GM21423 (cell line): Measurements from ENCODE around the gene SLAMF8.
A peak's percentile ranks its signal among the peaks of the same experiment; 100 is the strongest.

ENCODE experiments used
- ATAC-seq: cut with Tn5 transposase; IDR thresholded peaks from one replicate; pipeline ENCODE4 v1.9.1; 2021; ENCODE audit warnings: mild to moderate bottlenecking, moderate library complexity; ENCODE audit not compliant: unreplicated experiment

The SLAMF8 gene

DNA sequence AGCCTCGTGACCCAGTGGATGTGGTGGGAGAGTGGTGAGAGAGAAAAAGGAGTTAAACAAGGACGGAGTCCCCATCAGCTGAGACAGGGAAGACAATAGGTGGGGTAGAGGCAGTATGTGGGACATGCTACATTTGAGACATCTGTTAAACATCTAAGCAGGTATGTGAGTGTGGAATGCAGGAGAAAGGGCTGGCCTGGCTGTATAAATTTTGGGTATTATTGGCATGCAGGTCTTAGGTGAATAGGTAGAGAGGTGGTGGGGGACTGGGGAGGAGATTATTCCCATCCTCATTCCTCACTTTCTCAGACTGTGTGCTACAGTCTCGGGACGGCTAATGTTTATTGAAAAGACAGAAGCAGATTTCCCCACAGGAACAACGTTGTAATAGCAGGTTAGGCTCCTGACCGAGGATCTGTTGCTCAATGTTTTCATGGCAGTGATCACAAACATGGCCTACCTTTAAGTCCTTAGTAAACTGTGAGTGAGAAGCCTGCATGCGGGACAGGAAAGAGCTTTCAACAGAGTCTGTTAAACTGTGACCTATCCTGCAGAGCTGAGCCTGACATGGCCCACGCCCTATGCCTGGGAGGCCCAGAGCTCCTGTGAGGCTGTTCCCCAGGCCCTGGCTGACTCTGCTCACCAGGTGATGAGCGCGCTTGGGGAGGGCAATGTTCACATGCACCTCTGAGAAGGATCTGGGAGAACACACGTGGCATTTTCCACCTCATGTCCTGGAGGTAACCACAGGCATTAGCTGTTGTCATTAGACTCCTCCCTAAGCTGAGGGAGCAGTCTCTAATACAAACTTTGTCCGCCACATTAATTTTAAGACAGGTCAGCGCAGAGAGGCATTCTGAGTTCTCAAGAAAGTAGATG, 19.3 kb downstream of the SLAMF8 start:
- ATAC-seq, result no peak

DNA sequence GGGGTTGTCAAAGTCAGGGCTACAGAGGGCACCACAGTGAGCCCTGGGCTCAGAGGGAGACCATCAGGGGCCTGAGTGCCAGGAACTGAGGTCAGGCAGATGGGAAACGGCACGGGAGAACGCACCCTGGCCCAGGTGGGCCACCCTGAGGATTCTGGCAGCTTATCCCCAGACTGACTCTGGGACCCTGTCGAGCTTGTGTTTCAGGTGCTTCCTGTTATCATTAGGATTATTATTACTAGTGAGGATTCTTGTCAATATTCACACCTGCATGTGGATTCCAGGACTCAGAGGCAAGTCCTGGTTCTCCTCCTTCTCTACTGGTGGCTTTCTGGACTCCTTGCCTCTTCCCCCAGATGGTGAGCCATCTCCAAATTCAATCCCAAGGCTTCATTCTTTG, 20.6 kb downstream of the SLAMF8 start:
- no peak for ATAC-seq

DNA sequence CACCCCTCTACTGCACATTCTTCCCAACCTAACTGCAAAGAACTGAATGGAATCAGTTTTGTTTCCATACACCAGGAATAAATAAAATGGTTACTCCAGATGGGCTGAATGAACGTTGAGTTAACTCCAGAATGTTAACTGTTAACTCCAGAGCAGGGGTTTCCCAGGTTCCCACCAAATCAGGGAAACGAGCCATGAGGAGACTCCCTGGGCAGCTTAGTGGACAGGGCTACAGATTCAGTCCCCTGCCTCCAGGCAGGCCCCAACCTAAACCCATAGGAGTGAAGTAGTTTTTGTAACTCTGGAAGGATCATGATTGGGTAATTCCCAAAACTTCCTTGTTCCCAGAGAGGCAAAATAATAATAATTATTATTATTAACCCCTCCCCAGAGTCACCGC, 21.7 kb downstream of the SLAMF8 start:
- ATAC-seq, result no peak

- no peak for ATAC-seq
Measured at GRCh38 chr1:159849626-159850366, 23.1 kb downstream of the SLAMF8 start.

GRCh38 chr1:159851407-159851806, 24.7 kb downstream of the SLAMF8 start:
- ATAC-seq, result no peak

GRCh38 chr1:159853417-159854115, 26.9 kb downstream of the SLAMF8 start:
- no peak for ATAC-seq

DNA sequence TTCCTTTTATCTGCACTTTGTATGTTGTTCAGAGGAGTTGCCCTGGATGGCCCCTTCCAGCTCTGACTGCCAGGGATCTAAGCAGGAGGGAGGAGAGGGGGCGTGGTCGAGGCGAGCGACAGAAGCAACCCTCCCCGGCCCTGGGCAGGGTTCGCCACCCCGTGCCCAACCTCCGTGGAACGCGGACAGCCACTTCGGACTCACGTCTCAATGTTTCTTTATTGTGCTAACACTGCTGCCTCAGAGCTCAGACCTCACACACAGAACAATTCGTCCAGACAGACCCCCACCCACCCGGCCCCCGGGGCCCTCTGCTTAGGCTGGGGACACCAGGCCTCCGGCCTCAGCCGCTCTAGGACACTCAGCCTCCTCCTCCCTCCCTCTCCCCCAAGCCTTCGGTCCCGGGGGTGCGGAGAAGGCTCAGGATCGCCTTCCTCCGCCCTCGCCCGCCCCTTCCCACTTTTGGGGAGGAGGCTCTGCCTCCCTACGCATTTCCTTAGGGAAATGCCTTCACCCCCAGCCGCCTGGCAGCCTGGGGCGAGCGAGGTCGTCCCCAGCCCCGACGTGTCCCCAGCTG, 27.5 kb downstream of the SLAMF8 start:
- no peak for ATAC-seq

DNA sequence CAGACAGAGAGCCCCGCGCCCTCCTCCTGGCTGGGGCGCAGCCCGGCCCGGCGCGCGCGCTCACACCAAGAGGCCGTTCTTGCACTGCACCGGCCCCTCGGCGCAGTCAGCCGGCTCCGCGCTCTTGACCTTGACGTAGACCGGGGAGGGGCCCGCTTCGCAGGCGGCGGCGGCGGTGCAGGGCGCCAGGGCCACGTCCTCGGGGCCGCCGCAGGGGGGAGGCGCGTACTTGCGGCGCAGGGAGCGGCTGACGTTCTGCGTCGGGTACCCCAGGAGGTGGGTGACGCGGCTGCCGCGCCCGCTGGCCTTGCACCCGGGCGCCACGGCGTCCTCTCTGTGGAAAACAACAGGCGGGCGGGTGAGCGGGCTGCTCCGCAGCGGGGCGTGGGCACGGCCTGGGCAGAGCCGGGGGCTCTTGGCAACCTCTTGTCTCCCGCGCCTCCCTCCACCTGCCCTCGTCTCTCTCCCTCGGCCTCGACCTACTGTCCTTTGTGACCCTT, 28.1 kb downstream of the SLAMF8 start:
- ATAC-seq, result peak; percentile 85

DNA sequence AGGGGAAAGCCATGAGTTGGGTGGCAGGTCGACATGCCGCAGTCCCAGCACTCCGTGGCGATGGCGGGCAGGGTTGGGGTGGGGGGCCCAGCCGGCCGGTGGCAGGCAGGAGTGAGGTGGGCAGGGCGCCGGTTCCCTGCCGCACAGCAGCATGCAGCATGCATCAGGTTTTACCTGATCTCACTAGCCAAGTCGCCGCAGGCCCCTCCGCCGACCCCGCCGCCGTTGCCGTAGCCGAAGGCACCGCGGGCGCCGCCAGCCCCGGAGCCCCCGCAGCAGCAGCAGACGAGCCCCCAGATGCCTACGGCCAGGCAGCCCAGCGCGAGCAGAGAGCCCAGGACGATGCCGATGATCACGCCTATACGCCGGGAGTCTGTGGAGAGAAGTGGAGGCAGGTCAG, 29.0 kb downstream of the SLAMF8 start:
- no peak for ATAC-seq

- no peak for ATAC-seq
Measured at GRCh38 chr1:159856576-159856975, 29.9 kb downstream of the SLAMF8 start.

DNA sequence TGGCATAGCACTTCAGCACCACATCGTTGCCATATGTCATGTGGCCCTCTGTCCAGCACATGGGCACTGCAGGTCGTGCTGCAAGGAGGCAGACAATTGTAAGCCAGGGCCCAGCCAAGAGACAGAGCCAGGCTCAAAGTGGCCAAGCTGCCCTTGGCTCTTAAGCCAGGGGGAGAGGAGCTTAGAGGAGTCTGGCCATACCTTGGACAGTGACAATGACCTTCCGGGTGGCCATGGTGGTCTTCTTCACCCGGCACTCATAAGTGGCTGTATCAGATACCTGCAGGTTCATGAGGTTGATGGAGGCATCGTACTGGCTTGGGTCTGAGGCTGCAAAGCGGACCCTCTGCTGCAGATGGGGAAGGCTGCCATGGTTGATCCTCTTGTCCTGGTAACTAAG, 31.2 kb downstream of the SLAMF8 start:
- ATAC-seq, result no peak

GRCh38 chr1:159859767-159860322, 33.2 kb downstream of the SLAMF8 start:
- no peak for ATAC-seq

GRCh38 chr1:159860456-159860855, 33.8 kb downstream of the SLAMF8 start:
- no peak for ATAC-seq

DNA sequence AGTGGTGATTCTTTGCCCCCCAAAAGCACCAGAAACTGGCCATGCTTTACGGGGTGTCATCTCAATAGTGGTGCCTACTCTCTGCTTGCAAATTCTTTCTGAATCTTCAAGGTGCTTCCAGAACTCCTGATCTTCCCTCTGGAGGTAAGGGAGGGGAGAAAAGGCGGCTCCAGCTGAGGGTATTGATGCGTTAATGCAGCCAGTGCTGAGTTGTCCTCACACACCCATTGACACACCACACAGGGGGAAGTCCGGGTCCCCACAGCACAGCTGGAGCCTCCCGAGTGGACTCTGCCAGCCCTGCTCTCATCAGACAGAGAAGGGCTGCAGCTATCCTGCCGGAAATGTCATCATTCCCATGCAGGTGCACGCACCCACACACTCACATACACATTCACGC, 34.5 kb downstream of the SLAMF8 start:
- ATAC-seq, result no peak

DNA sequence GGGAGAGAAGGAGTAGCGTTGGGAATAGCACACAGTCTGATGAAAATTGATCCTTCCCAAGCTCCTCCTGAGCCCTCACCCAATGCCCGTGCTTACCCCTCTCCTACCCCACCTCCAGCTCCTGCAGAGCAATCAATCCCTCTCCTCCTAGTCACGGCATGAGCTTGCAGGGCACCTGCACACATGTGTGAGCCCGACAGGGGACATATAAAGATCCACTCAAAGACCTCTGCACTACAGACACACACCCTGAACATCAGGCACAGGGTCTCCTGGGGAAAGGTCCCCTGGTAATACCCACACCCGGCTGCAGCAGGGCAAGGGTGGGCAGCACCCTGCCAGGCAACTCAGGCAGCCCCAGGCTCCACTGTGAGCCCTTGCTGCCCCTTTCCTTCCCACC, 35.4 kb downstream of the SLAMF8 start:
- no peak for ATAC-seq

DNA sequence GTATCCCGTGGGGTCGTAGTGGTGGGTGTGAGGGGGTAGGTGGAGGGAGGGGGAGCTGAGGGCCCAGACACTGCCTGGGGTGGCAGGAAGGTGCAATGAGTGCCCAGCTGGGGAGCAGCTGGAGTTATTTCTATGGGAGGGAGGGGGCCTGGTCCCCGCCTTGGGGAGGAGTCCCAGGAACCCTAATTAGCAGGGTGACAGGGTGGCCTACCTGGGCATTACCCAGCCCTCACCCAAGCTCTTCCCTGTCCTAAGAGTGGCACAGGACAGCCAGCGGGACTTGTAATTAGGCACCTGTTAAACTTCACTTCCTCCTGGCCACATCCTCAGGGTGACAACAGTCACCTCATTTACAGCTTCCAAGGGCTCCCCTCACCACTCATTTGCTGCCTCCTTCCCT, 35.9 kb downstream of the SLAMF8 start, which contains the start of gene VSIG8:
VSIG8 (minus strand) TSS at position 101 of the 400 bp plus-strand sequence. CDS start 136 bp downstream, outside the sequence.
- no peak for ATAC-seq

DNA sequence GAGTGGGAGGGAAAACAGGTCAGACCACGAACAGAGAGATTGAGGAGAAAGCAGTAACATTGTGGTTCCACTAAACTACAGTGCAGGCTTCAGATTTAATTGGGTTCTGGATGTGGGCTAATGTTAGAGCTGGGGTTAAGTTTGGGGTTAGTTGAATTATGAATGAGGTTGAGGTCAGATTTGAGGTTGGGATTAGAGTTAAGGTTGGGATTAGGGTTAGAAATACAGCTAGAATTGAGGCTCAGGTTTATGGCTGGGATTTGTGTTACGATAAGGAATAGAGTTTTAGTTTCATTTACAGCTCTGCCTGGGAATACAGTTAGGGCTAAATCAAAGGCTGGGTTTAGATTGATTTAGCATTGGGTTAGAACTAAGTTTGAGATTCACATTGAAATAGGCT, 37.6 kb downstream of the SLAMF8 start:
- no peak for ATAC-seq

DNA sequence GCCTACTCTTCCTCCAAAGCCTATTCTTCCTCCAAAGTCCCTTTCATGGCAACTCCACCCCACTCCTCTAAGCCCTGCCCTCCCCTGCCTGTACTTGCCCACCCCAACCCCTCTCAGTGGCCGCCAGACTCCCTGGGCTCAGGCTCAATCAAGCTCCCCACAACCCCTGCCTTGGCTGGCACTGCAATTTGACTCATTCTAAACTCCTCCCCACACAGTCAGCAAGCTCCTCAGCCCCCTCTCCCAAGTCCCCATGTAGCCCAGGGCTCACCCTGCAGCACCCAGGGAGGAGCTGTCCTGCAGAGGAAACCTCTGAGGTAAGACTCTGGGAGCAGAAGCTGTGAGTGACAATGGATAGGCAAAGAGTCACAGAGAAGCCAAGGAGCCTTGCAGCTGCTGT, 39.4 kb downstream of the SLAMF8 start:
- ATAC-seq, result no peak

GRCh38 chr1:159866905-159867663, 40.4 kb downstream of the SLAMF8 start:
- no peak for ATAC-seq

GRCh38 chr1:159867664-159868026, 41.0 kb downstream of the SLAMF8 start:
- ATAC-seq, result no peak
